SU-DHL-6 (cell line): ENCODE data around the gene CARMIL1.

Experiments used
- H2AFZ ChIP-seq: fragments of 200-600 bp; sonication (generic); 2 replicates; pipeline ENCODE4 v1.6.1; 2014; ENCODE audit warnings: low read depth, mild to moderate bottlenecking, moderate library complexity, mixed read lengths, antibody characterized with exemption, low read length; ENCODE audit not compliant: severe bottlenecking
- H3F3A ChIP-seq: fragments of 200-600 bp; shearing (Covaris generic); 2 replicates; pipeline ENCODE4 v1.6.0; 2016; ENCODE audit warnings: antibody characterized with exemption, mild to moderate bottlenecking; ENCODE audit not compliant: insufficient read depth
- H3K27ac ChIP-seq: fragments of 200-600 bp; sonication (generic); 2 replicates; pipeline ENCODE4 v1.5.1; 2016; ENCODE audit warnings: low read depth, mild to moderate bottlenecking, low read length, moderate library complexity, mixed read lengths
- H3K27me3 ChIP-seq: fragments of 200-600 bp; sonication (generic), shearing (Covaris generic); 2 replicates; pipeline ENCODE4 v1.6.0; 2014; ENCODE audit warnings: mild to moderate bottlenecking, low read length
- H3K36me3 ChIP-seq: fragments of 200-600 bp; sonication (generic); 2 replicates; pipeline ENCODE4 v1.6.1; 2014; ENCODE audit warnings: mild to moderate bottlenecking, low read length, mixed read lengths
- H3K4me2 ChIP-seq: fragments of 300-600, 200-600 bp; shearing (Covaris generic), sonication (generic); 2 replicates; pipeline ENCODE4 v1.6.0; 2014; ENCODE audit warnings: low read length, low read depth, mild to moderate bottlenecking; ENCODE audit not compliant: poor library complexity, severe bottlenecking
- H3K4me3 ChIP-seq: fragments of 200-600 bp; sonication (generic); 2 replicates; pipeline ENCODE4 v1.5.1; 2014; ENCODE audit warnings: antibody characterized with exemption, low read length, mild to moderate bottlenecking, mixed read lengths; ENCODE audit not compliant: insufficient read depth, poor library complexity, severe bottlenecking
- H3K79me2 ChIP-seq: fragments of 200-600 bp; sonication (generic); 2 replicates; pipeline ENCODE4 v1.6.1; 2014; ENCODE audit warnings: mild to moderate bottlenecking, low read length, moderate library complexity; ENCODE audit not compliant: insufficient read depth
- H3K9ac ChIP-seq: fragments of 200-600 bp; sonication (generic); 2 replicates; pipeline ENCODE4 v1.7.0; 2014; ENCODE audit warnings: mild to moderate bottlenecking, low read length
- H3K9me2 ChIP-seq: fragments of 200-600 bp; sonication (generic); replicated peaks from 2 replicates; pipeline ENCODE4 v1.6.1; 2014; ENCODE audit warnings: low read length; ENCODE audit not compliant: insufficient read depth
- H3K9me3 ChIP-seq: fragments of 200-600 bp; sonication (generic); 2 replicates; pipeline ENCODE4 v1.6.1; 2014; ENCODE audit warnings: low read length, mixed read lengths; ENCODE audit not compliant: insufficient read depth
- H4K20me1 ChIP-seq: fragments of 200-600 bp; sonication (generic); 2 replicates; pipeline ENCODE4 v1.6.1; 2014; ENCODE audit warnings: low read depth, mild to moderate bottlenecking, antibody characterized with exemption, low read length, moderate library complexity, mixed read lengths
- EZH2phosphoT487 ChIP-seq: fragments of 200-600 bp; sonication (generic), shearing (Covaris generic); conservative IDR thresholded peaks from 2 replicates; pipeline ENCODE4 v1.6.1; 2018; ENCODE audit warnings: mild to moderate bottlenecking, antibody characterized with exemption, low read length, moderate library complexity, mixed read lengths
- TF ChIP-seq, protein P1 (sequence below): fragments of 200-600 bp; sonication (generic); IDR thresholded peaks from one replicate; pipeline ENCODE4 v1.5.1; 2017; ENCODE audit warnings: antibody characterized with exemption, mild to moderate bottlenecking, low read length, moderate library complexity; ENCODE audit not compliant: insufficient read depth, poor library complexity, severe bottlenecking

CARMIL1 gene

DNA sequence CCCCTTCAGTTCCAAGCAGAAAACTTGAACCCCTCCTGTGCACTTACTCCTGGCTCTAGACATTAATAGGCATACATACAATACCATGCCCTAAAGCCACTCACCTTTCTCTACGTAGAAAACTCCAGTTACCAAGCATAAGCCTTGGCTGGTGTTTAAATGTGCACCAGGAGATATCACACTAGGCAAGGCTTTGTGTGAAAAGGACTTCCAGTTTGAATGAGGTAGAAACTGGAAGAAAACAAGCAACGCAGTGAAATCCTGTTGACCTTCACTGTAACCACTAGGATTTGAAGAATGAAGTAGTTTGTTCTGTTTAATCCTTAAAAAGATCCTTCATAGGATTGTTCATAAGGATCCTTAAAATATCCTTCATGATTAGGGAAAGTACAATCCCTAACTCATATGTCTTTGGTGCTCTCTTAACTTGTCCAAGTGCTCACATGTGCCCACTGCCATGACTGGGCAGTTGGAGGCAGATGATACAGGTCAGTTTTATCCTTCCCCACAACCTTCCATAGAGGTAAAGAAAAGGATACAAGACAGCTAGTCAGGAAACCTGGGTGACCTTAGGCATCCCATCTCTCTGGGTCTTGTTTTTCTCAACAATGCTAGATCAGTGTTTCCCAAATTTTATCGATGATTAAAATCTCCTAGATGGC lies 363.6 kb downstream of the CARMIL1 start:
- Histone ChIP-seq H3K9me3 (no peaks in the 10 kb centered on the region), H3K4me2 (no peak overlapping the region), H3K9me2 (no peaks in the 10 kb centered on the region), H3K27ac (no peak overlapping the region), H3K27me3 (no peaks in the 10 kb centered on the region), H2AFZ (no peak overlapping the region), H4K20me1 (no peaks in the 10 kb centered on the region), H3F3A (no peaks in the 10 kb centered on the region), H3K36me3 (no peaks in the 10 kb centered on the region), H3K9ac (no peak overlapping the region), H3K79me2 (no peaks in the 10 kb centered on the region), H3K4me3 (no peak overlapping the region)
- TF ChIP-seq, protein P1, sequence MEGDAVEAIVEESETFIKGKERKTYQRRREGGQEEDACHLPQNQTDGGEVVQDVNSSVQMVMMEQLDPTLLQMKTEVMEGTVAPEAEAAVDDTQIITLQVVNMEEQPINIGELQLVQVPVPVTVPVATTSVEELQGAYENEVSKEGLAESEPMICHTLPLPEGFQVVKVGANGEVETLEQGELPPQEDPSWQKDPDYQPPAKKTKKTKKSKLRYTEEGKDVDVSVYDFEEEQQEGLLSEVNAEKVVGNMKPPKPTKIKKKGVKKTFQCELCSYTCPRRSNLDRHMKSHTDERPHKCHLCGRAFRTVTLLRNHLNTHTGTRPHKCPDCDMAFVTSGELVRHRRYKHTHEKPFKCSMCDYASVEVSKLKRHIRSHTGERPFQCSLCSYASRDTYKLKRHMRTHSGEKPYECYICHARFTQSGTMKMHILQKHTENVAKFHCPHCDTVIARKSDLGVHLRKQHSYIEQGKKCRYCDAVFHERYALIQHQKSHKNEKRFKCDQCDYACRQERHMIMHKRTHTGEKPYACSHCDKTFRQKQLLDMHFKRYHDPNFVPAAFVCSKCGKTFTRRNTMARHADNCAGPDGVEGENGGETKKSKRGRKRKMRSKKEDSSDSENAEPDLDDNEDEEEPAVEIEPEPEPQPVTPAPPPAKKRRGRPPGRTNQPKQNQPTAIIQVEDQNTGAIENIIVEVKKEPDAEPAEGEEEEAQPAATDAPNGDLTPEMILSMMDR = no peak
- no peak for TF ChIP-seq EZH2phosphoT487

DNA sequence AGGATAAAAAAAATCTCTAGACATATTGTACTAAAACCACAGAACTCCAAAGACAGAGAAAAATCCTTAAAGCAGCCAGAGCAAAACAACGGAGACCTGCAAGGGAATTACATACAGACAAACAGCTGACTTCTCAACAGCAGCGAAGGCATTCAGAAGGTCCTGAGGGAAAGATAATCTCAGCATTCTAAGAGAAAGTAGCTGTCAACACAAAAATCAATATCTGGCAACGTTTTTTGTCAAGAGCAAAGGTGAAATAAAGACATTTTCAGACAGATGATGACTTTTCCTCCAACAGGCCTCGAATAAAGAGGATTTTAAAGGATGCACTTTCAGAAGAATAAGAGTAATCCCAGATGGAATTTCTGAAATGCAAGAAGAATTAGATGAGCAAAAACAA lies 366.7 kb downstream of the CARMIL1 start:
- no peak overlapping the region for H3K27ac ChIP-seq
- no peak overlapping the region for H3K9ac ChIP-seq
- no peak overlapping the region for H2AFZ ChIP-seq
- no peaks in the 10 kb centered on the region for H3K27me3 ChIP-seq
- H3F3A ChIP-seq = no peaks in the 10 kb centered on the region
- H3K4me2 ChIP-seq = no peak overlapping the region
- H3K4me3 ChIP-seq = no peak overlapping the region
- no peaks in the 10 kb centered on the region for H3K79me2 ChIP-seq
- no peaks in the 10 kb centered on the region for H3K9me3 ChIP-seq
- H3K9me2 ChIP-seq = no peaks in the 10 kb centered on the region
- H4K20me1 ChIP-seq = no peaks in the 10 kb centered on the region
- TF ChIP-seq, protein P1 = no peak
- no peak for TF ChIP-seq EZH2phosphoT487
- no peaks in the 10 kb centered on the region for H3K36me3 ChIP-seq

DNA sequence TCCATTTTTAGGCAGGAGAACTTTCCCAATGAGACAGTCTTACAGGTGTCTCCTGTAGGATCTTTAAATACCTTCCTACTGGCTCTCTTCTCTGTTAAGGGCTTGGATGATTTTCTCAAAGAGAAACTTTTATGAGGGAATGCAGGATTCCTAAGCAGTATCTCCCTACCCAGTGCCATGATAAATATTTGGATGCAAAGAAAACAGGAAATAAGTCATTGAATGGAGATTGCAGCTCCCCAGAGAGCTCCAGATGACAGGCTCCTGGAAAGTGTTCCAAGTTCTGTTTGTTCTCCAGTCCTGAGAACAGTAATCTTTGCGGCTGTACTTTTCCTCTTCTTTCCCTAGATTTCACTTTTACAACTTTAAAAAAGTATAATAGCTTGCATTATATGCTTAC lies 370.4 kb downstream of the CARMIL1 start:
- Histone ChIP-seq H3K27ac (no peak overlapping the region), H3K27me3 (no peaks in the 10 kb centered on the region), H2AFZ (no peak overlapping the region), H3K79me2 (no peaks in the 10 kb centered on the region), H3K4me3 (no peak overlapping the region), H4K20me1 (no peaks in the 10 kb centered on the region), H3K9me3 (no peaks in the 10 kb centered on the region), H3K9ac (no peak overlapping the region), H3K9me2 (no peaks in the 10 kb centered on the region), H3K36me3 (no peaks in the 10 kb centered on the region), H3F3A (no peaks in the 10 kb centered on the region), H3K4me2 (no peak overlapping the region)
- TF ChIP-seq, protein P1 = no peak
- TF ChIP-seq EZH2phosphoT487 = no peak
